Hepatocyte (in vitro differentiated cells): ENCODE measurements around the gene ZBTB7B. TPM values are rescaled to one million over a fixed set of nuclear protein-coding genes. Genes with fewer than 3 reads are reported as not detected.
"Not testable (repeated sequence)": the region's sequence is repeated elsewhere in the genome, so short reads cannot be mapped to it uniquely, and the experiment has no call there.

ENCODE experiments used
- DNase-seq: peaks from one replicate; pipeline ENCODE4 v3.0.0-alpha.2; 2016; ENCODE audit warnings: low spot score
- H2AFZ ChIP-seq: fragments of 200-600 bp; sonication (generic); 2 replicates; pipeline ENCODE4 v1.6.0; 2016; ENCODE audit warnings: antibody characterized with exemption, mild to moderate bottlenecking
- H3K27ac ChIP-seq: fragments of 200-600 bp; sonication (generic); 2 replicates; pipeline ENCODE4 v1.5.1; 2016; ENCODE audit warnings: mild to moderate bottlenecking
- H3K27me3 ChIP-seq: fragments of 200-600 bp; sonication (generic); 2 replicates; pipeline ENCODE4 v1.6.1; 2016
- H3K36me3 ChIP-seq: fragments of 200-600 bp; sonication (generic); replicated peaks from 2 replicates; pipeline ENCODE4 v1.5.1; 2016; ENCODE audit warnings: low read depth; ENCODE audit not compliant: insufficient read depth
- H3K4me1 ChIP-seq: fragments of 200-600 bp; sonication (generic); 2 replicates; pipeline ENCODE4 v1.5.1; 2016; ENCODE audit warnings: mild to moderate bottlenecking, moderate library complexity; ENCODE audit not compliant: insufficient read depth
- H3K4me2 ChIP-seq: fragments of 200-600 bp; sonication (generic); 2 replicates; pipeline ENCODE4 v1.6.0; 2016
- H3K4me3 ChIP-seq: fragments of 200-600 bp; sonication (generic); 2 replicates; pipeline ENCODE4 v1.5.1; 2016; ENCODE audit warnings: mild to moderate bottlenecking
- H3K79me2 ChIP-seq: fragments of 200-600 bp; sonication (generic); 2 replicates; pipeline ENCODE4 v1.6.0; 2017; ENCODE audit warnings: mild to moderate bottlenecking
- H3K9me2 ChIP-seq: fragments of 200-600 bp; sonication (generic); replicated peaks from 2 replicates; pipeline ENCODE4 v1.6.0; 2017; ENCODE audit warnings: mild to moderate bottlenecking; ENCODE audit not compliant: insufficient read depth
- H3K9me3 ChIP-seq: fragments of 200-600 bp; sonication (generic); 2 replicates; pipeline ENCODE4 v1.5.1; 2016; ENCODE audit warnings: low read depth, mild to moderate bottlenecking
- H4K20me1 ChIP-seq: fragments of 200-600 bp; sonication (generic); 2 replicates; pipeline ENCODE4 v1.6.0; 2016; ENCODE audit warnings: mild to moderate bottlenecking; ENCODE audit not compliant: insufficient read depth, poor library complexity, severe bottlenecking
- CTCF ChIP-seq: fragments of 200-600 bp; sonication (generic); IDR thresholded peaks from 2 replicates; pipeline ENCODE4 v1.5.1; 2016; ENCODE audit warnings: antibody characterized with exemption, mild to moderate bottlenecking; ENCODE audit not compliant: poor library complexity
- EZH2 ChIP-seq: fragments of 200-600 bp; sonication (generic); IDR thresholded peaks from 2 replicates; pipeline ENCODE4 v1.6.1; 2016; ENCODE audit warnings: antibody characterized with exemption, mild to moderate bottlenecking, borderline replicate concordance
- EZH2phosphoT487 ChIP-seq: fragments of 200-600 bp; sonication (generic); IDR thresholded peaks from one replicate; pipeline ENCODE4 v1.6.1; 2018; ENCODE audit warnings: antibody characterized with exemption, mild to moderate bottlenecking, low read depth, moderate library complexity; ENCODE audit not compliant: unreplicated experiment, severe bottlenecking
- WGBS: methylation state at CpG from one replicate; pipeline ENCODE4 v1.1.6; 2016; ENCODE audit warnings: low lambda C conversion rate; ENCODE audit errors: missing lambda C conversion rate; 5-methylcytosine and 5-hydroxymethylcytosine counted together
- polyA plus RNA-seq: library from polyadenylated mRNA; unstranded; fragments of >200 nt; fragmentation: Nextera tagmentation; extraction: Ambion mirVana; gene quantifications from 2 replicates; pipeline ENCODE4 v1.2.1, GENCODE V29; 2016
- total RNA-seq: library from RNA; depleted of rRNA; stranded (reverse); fragments of >200 nt; gene quantifications from 2 replicates; pipeline ENCODE4 v1.2.3, GENCODE V29; 2014

ZBTB7B gene
- total and polyA plus RNA-seq, 2 experiments from 2014 or later = 13.3 to 29.2 TPM

GRCh38 chr1:154983776-154984466 lies 18.7 kb upstream of the ZBTB7B start:
- peak overlapping the region; percentile 95 for H3K4me2 ChIP-seq
- DNase-seq = no peak
- H3K9me2 ChIP-seq = no peaks in the 10 kb centered on the region
- peaks cover 48% of the 10 kb centered on the region for H3K79me2 ChIP-seq
- no peaks in the 10 kb centered on the region for H3K36me3 ChIP-seq
- WGBS = 17% methylated on average over 17 of the region's 17 CpGs
- no peaks in the 10 kb centered on the region for H3K9me3 ChIP-seq
- TF ChIP-seq EZH2phosphoT487 = no peak
- TF ChIP-seq CTCF = no peak
- no peak for TF ChIP-seq EZH2
- peaks cover 11% of the 10 kb centered on the region for H3K4me1 ChIP-seq
- no peaks in the 10 kb centered on the region for H4K20me1 ChIP-seq
- peak overlapping the region; percentile 49 for H3K27ac ChIP-seq
- no peaks in the 10 kb centered on the region for H3K27me3 ChIP-seq
- no peak overlapping the region for H2AFZ ChIP-seq
- H3K4me3 ChIP-seq = peak overlapping the region; percentile 46

DNA sequence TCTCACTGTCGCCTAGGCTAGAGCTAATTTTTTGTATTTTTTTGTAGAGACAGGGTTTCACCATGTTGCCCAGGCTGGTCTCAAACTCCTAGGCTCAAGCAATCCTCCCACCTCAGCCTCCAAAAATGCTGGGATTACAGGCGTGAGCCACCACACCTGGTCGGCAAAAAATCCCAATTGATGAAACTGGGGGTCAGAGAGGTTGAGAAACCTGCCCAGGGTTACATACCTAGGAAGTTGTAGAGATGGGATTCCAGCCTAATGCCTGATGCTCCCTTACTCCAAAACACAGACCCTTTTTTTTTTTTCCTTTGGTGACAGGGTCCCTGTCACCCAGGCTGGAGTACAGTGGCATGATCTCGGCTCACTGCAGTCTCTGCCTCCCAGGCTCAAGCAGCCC lies 15.9 kb upstream of the ZBTB7B start:
- H3K9me2 ChIP-seq, DNase-seq, H3K4me3 ChIP-seq, H3K27ac ChIP-seq, H3K36me3 ChIP-seq, H3K27me3 ChIP-seq, H2AFZ ChIP-seq, H3K9me3 ChIP-seq, H3K4me2 ChIP-seq, H4K20me1 ChIP-seq: not testable (repeated sequence)
- Histone ChIP-seq H3K4me1 (peaks cover 11% of the 10 kb centered on the region), H3K79me2 (peaks cover 41% of the 10 kb centered on the region)
- WGBS = 98% methylated on average over 4 of the region's 4 CpGs

DNA sequence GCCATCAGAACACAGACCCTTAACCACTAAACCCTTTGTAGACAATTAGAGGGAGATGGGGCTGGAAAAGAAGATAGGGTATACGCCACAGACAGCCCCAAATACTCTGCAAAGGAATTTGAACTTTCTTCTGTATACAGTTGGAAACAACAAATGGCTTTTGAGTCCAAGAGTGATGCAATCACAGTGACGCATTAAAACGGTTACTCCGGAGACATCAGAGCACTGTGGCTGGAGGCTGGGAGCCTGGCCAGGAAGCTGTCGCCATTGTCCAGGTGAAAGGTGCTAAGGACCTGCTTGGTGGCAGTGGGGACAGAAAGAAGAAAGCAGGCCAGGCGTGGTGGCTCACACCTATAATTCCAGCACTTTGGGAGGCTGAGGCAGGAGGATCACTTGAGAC lies 15.3 kb upstream of the ZBTB7B start:
- 93% methylated on average over 6 of the region's 6 CpGs for WGBS
- Histone ChIP-seq H3K9me3 (no peaks in the 10 kb centered on the region), H3K36me3 (no peaks in the 10 kb centered on the region), H3K79me2 (peaks cover 40% of the 10 kb centered on the region), H4K20me1 (no peaks in the 10 kb centered on the region), H3K27me3 (no peaks in the 10 kb centered on the region), H3K4me1 (peaks cover 11% of the 10 kb centered on the region), H3K4me2 (no peak overlapping the region), H3K4me3 (no peak overlapping the region), H2AFZ (no peak overlapping the region), H3K27ac (no peak overlapping the region), H3K9me2 (no peaks in the 10 kb centered on the region)
- no peak for DNase-seq
- TF ChIP-seq CTCF (no peak), EZH2phosphoT487 (no peak), EZH2 (no peak)

GRCh38 chr1:154988058-154988954 lies 14.3 kb upstream of the ZBTB7B start:
- Histone ChIP-seq H3K27me3 (no peaks in the 10 kb centered on the region), H3K9me3 (no peaks in the 10 kb centered on the region), H3K27ac (no peak overlapping the region), H3K79me2 (peaks cover 38% of the 10 kb centered on the region), H3K4me3 (no peak overlapping the region), H3K4me2 (no peak overlapping the region), H3K36me3 (no peaks in the 10 kb centered on the region), H3K4me1 (peaks cover 11% of the 10 kb centered on the region), H4K20me1 (no peaks in the 10 kb centered on the region), H2AFZ (no peak overlapping the region), H3K9me2 (no peaks in the 10 kb centered on the region)
- WGBS = 96% methylated on average over 17 of the region's 17 CpGs
- DNase-seq = no peak
- no peak for TF ChIP-seq EZH2
- TF ChIP-seq EZH2phosphoT487 = no peak
- TF ChIP-seq CTCF = no peak
